RWPE2 (cell line): ENCODE measurements around the gene SPECC1L.

ENCODE experiments used
- ATAC-seq: fragments of 200-7000 bp; cut with Tn5 transposase; 3 replicates; pipeline ENCODE4 v1.9.1; 2021; ENCODE audit warnings: low read depth
- DNase-seq: peaks from one replicate; pipeline ENCODE4 v3.0.0-alpha.2; 2020; ENCODE audit warnings: low spot score
- H3K27ac ChIP-seq: fragments of 450-650 bp; 2 replicates; pipeline ENCODE4 v1.5.1; 2017; ENCODE audit warnings: mild to moderate bottlenecking; ENCODE audit not compliant: poor library complexity, severe bottlenecking
- H3K27me3 ChIP-seq: fragments of 250-450 bp; sonication (Bioruptor Pico); 2 replicates; pipeline ENCODE4 v1.5.1; 2021; ENCODE audit warnings: mild to moderate bottlenecking, moderate library complexity; ENCODE audit not compliant: insufficient read depth, poor library complexity, severe bottlenecking
- H3K36me3 ChIP-seq: fragments of 250-450 bp; sonication (Bioruptor Pico); 2 replicates; pipeline ENCODE4 v1.5.1; 2020; ENCODE audit warnings: low read depth, mild to moderate bottlenecking, moderate library complexity
- H3K4me1 ChIP-seq: fragments of 250-450 bp; sonication (Bioruptor Pico); 2 replicates; pipeline ENCODE4 v1.5.1; 2021; ENCODE audit warnings: mild to moderate bottlenecking, moderate library complexity; ENCODE audit not compliant: insufficient read depth, poor library complexity, severe bottlenecking
- H3K4me3 ChIP-seq: fragments of 250-450 bp; sonication (Bioruptor Pico); 2 replicates; pipeline ENCODE4 v1.5.1; 2021; ENCODE audit warnings: mild to moderate bottlenecking, moderate library complexity; ENCODE audit not compliant: severe bottlenecking
- H3K9me3 ChIP-seq: fragments of 250-450 bp; sonication (Bioruptor Pico); 2 replicates; pipeline ENCODE4 v1.5.1; 2021; ENCODE audit warnings: mild to moderate bottlenecking, moderate library complexity; ENCODE audit not compliant: severe bottlenecking
- TF ChIP-seq, protein P1 (sequence below): fragments of 450-650 bp; IDR thresholded peaks from one replicate; pipeline ENCODE4 v1.5.1; 2017; ENCODE audit warnings: mild to moderate bottlenecking, moderate library complexity; ENCODE audit not compliant: poor library complexity, severe bottlenecking

The SPECC1L gene

DNA sequence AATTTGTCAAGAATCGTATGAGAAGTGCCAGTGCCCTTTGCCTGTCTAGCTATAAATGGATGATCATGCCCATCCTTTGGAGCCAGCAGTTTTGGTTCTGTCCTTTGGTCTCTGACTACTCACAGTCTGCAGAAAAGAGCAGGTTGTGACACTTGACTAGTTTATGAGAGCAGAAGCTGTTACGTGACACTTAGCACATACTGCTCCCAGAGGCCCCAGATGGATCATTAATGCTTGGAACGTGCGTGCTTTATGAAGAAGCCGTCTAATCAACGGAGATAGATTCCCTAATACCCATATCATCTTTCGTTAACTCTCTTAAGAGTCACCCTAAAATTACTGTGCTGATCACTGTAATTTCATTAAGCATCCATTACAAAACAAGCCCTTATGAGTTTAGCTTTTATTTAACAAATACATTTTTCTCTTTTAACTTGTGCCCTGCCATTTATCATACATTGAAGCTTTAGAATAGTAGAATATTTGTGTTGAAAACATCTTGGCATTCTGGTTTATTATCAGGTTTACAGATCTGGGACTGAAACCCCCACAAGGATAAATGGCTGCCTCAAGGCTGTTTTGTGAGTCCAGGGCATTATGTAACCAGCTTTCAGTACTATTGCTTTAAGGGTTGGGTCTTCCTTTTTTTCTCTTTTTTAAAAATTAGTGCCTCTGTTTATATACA is 109.7 kb downstream of the SPECC1L start:
- TF ChIP-seq, protein P1, sequence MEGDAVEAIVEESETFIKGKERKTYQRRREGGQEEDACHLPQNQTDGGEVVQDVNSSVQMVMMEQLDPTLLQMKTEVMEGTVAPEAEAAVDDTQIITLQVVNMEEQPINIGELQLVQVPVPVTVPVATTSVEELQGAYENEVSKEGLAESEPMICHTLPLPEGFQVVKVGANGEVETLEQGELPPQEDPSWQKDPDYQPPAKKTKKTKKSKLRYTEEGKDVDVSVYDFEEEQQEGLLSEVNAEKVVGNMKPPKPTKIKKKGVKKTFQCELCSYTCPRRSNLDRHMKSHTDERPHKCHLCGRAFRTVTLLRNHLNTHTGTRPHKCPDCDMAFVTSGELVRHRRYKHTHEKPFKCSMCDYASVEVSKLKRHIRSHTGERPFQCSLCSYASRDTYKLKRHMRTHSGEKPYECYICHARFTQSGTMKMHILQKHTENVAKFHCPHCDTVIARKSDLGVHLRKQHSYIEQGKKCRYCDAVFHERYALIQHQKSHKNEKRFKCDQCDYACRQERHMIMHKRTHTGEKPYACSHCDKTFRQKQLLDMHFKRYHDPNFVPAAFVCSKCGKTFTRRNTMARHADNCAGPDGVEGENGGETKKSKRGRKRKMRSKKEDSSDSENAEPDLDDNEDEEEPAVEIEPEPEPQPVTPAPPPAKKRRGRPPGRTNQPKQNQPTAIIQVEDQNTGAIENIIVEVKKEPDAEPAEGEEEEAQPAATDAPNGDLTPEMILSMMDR = no peak
- H3K27ac ChIP-seq = no peak overlapping the region
- H3K4me1 ChIP-seq = no peaks in the 10 kb centered on the region
- no peak overlapping the region for H3K4me3 ChIP-seq
- peaks cover 36% of the 10 kb centered on the region for H3K36me3 ChIP-seq
- no peaks in the 10 kb centered on the region for H3K27me3 ChIP-seq
- ATAC-seq (no peak), DNase-seq (no peak)
- no peaks in the 10 kb centered on the region for H3K9me3 ChIP-seq

DNA sequence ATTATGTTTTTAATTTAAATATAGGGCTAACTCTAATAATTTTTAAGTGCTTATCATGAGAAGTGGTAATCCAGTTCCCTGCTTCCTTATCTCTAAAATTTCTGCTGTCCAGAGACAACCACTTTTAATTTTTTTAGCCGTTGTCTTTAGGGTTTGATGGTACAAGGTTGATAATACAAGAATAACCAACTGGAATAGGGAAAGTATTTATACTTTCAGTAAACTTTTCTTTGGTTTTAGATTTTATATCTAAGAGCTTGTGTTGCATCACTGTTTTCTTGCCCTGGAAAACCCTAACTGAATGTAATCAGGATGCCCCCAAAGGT is 110.2 kb downstream of the SPECC1L start:
- H3K4me3 ChIP-seq = no peak overlapping the region
- peaks cover 31% of the 10 kb centered on the region for H3K36me3 ChIP-seq
- no peaks in the 10 kb centered on the region for H3K4me1 ChIP-seq
- no peak for ATAC-seq
- no peak for DNase-seq
- TF ChIP-seq, protein P1 = no peak
- H3K27ac ChIP-seq = no peak overlapping the region
- no peaks in the 10 kb centered on the region for H3K27me3 ChIP-seq
- no peaks in the 10 kb centered on the region for H3K9me3 ChIP-seq

DNA sequence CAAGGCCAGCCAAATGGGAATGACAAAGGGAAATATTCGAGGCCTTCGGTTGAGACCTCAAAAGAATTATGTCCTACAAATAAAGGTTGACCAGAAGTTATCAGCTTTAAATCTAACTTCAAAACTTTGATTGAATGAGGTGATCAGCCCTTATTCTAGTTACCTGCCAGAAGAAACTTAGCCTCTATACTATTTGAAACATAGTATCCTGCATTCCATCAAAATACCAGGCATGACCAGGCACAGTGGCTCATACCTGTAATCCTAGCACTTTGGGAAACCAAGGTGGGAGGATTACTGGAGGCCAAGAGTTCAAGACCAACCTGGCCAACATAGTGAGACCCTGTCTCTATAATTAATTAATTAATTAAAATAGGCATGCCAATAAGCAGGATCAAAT is 112.4 kb downstream of the SPECC1L start:
- Histone ChIP-seq H3K9me3 (no peaks in the 10 kb centered on the region), H3K4me1 (no peaks in the 10 kb centered on the region), H3K36me3 (peaks cover 17% of the 10 kb centered on the region), H3K27me3 (no peaks in the 10 kb centered on the region), H3K27ac (no peak overlapping the region), H3K4me3 (no peak overlapping the region)
- DNase-seq (no peak), ATAC-seq (no peak)
- TF ChIP-seq, protein P1 = no peak

DNA sequence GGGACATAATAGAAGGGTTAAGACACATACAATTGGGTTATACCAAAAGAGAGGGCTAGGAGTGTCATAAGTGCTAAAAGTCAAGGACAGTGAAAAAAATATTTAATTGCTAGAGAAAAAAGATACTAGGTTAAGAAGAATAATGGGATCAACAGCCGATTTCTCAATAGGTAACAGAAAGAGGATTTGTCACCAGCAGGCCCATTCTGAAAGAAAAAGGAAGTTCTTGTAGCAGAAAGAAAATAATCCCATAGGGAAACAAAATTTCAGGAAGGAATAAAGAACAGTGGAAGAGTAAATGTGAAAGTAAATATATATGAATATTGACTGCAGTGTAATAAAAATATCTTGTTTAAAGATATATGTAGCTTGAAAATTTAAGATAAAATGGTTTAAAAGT is 113.5 kb downstream of the SPECC1L start:
- TF ChIP-seq, protein P1 = no peak
- Histone ChIP-seq H3K27me3 (no peaks in the 10 kb centered on the region), H3K27ac (no peak overlapping the region), H3K36me3 (peaks cover 17% of the 10 kb centered on the region), H3K9me3 (no peaks in the 10 kb centered on the region), H3K4me3 (no peak overlapping the region), H3K4me1 (no peaks in the 10 kb centered on the region)
- no peak for ATAC-seq
- DNase-seq = no peak

DNA sequence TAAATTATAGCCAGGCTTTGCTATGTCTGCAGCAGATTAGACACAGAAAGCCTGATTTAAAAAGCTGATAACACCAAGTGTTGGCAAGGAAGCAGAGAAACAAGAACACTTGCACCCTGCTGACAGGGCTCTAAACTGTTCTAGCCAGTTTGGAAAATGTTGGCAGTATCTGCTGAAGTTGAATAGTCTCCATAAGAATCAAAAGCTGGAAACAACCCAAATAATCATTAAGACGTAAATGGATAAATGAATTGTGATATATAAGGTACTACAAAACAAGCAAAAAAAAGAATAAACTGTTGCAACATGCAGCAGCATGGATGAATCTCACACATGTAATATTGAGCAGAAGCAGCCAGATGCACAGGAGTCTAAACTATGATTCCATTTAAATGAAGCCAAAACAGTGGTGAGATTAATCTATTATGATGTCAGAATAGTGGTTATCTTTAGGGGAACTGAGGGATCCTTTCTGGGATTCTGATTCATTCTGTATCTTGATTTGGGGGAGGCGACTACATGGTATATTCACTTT is 116.4 kb downstream of the SPECC1L start:
- no peak for ATAC-seq
- Histone ChIP-seq H3K4me1 (peaks cover 8% of the 10 kb centered on the region), H3K4me3 (no peak overlapping the region), H3K36me3 (peaks cover 4% of the 10 kb centered on the region), H3K27me3 (no peaks in the 10 kb centered on the region), H3K9me3 (no peaks in the 10 kb centered on the region), H3K27ac (no peak overlapping the region)
- DNase-seq = no peak
- TF ChIP-seq, protein P1 = no peak
